ENCODE results near the gene TMEM98.
"Not testable (repeated sequence)": the region's sequence is repeated elsewhere in the genome, so short reads cannot be mapped to it uniquely, and the experiment has no call there.

The TMEM98 gene

GRCh38 chr17:32987453-32987805, 59.5 kb downstream of the TMEM98 start:
- DNase-seq: not testable (repeated sequence)

GRCh38 chr17:32987868-32988267, 59.9 kb downstream of the TMEM98 start:
- not testable (repeated sequence) for DNase-seq

GRCh38 chr17:32988481-32989101, 60.6 kb downstream of the TMEM98 start:
- DNase-seq: no peak

GRCh38 chr17:32992321-32993033, 64.5 kb downstream of the TMEM98 start:
- DNase-seq: no peak

GRCh38 chr17:32993977-32994376, 66.0 kb downstream of the TMEM98 start:
- DNase-seq: no peak

Measured in fibroblast of skin of right quadriceps (primary cell).